HepG2 (cell line): ENCODE measurements around the gene TPBGL. TPM values are rescaled to one million over a fixed set of nuclear protein-coding genes. Genes with fewer than 3 reads are reported as not detected.

Source experiments
- FOXP4 ChIP-seq: sonication (generic); formaldehyde crosslinking; IDR thresholded peaks from 2 replicates; pipeline ENCODE4 v1.4.0; 2020; ENCODE audit warnings: missing genetic modification reagents
- MLX ChIP-seq: IDR thresholded peaks from 2 replicates; pipeline ENCODE4 v1.6.1; 2016
- MNT ChIP-seq: fragments of 450-650 bp; IDR thresholded peaks from 2 replicates; pipeline ENCODE4 v1.6.1; 2016
- NFKB2 ChIP-seq: sonication (generic); formaldehyde crosslinking; IDR thresholded peaks from 2 replicates; pipeline ENCODE4 v1.4.0; 2020; ENCODE audit warnings: missing genetic modification reagents, borderline replicate concordance
- RFX3 ChIP-seq: IDR thresholded peaks from 2 replicates; pipeline ENCODE4 v1.6.1; 2016; ENCODE audit warnings: missing biosample characterization, missing genetic modification reagents
- RFXAP ChIP-seq: sonication (generic); formaldehyde crosslinking; IDR thresholded peaks from 2 replicates; pipeline ENCODE4 v1.4.0; 2020; ENCODE audit warnings: missing genetic modification reagents, borderline replicate concordance
- SRY ChIP-seq: sonication (generic); formaldehyde crosslinking; IDR thresholded peaks from 2 replicates; pipeline ENCODE4 v1.8.0; 2022; ENCODE audit warnings: mild to moderate bottlenecking, missing genetic modification reagents
- TOPORS ChIP-seq: sonication (generic); formaldehyde crosslinking; IDR thresholded peaks from 2 replicates; pipeline ENCODE4 v1.8.0; 2023; ENCODE audit warnings: mild to moderate bottlenecking, missing genetic modification reagents
- TSC22D2 ChIP-seq: sonication (generic); formaldehyde crosslinking; IDR thresholded peaks from 2 replicates; pipeline ENCODE4 v1.5.1; 2020; ENCODE audit warnings: missing genetic modification reagents, mild to moderate bottlenecking, borderline replicate concordance
- ZFP62 ChIP-seq: sonication (generic); formaldehyde crosslinking; IDR thresholded peaks from 2 replicates; pipeline ENCODE4 v1.4.0; 2020; ENCODE audit warnings: missing genetic modification reagents
- ZNF276 ChIP-seq: sonication (generic); formaldehyde crosslinking; IDR thresholded peaks from 2 replicates; pipeline ENCODE4 v1.4.0; 2020; ENCODE audit warnings: mild to moderate bottlenecking, low read depth, missing genetic modification reagents
- ZNF441 ChIP-seq: sonication (generic); formaldehyde crosslinking; IDR thresholded peaks from 2 replicates; pipeline ENCODE4 v1.7.0; 2021; ENCODE audit warnings: missing genetic modification reagents, borderline replicate concordance
- ZNF546 ChIP-seq: sonication (generic); formaldehyde crosslinking; conservative IDR thresholded peaks from 2 replicates; pipeline ENCODE4 v1.8.1; 2023; ENCODE audit warnings: mild to moderate bottlenecking, missing genetic modification reagents
- ZNF556 ChIP-seq: sonication (generic); formaldehyde crosslinking; IDR thresholded peaks from 2 replicates; pipeline ENCODE4 v1.4.0; 2020; ENCODE audit warnings: mild to moderate bottlenecking, missing genetic modification reagents, borderline replicate concordance
- ZNF687 ChIP-seq: sonication (generic); formaldehyde crosslinking; IDR thresholded peaks from 2 replicates; pipeline ENCODE4 v1.5.1; 2020; ENCODE audit warnings: mild to moderate bottlenecking, missing genetic modification reagents, moderate library complexity
- ZNF691 ChIP-seq: sonication (generic); formaldehyde crosslinking; IDR thresholded peaks from 2 replicates; pipeline ENCODE4 v1.4.0; 2020; ENCODE audit warnings: missing genetic modification reagents, low read depth, mild to moderate bottlenecking, borderline replicate concordance
- ZNF839 ChIP-seq: sonication (generic); formaldehyde crosslinking; IDR thresholded peaks from 2 replicates; pipeline ENCODE4 v1.4.0; 2020; ENCODE audit warnings: missing genetic modification reagents, mild to moderate bottlenecking, borderline replicate concordance
- polyA plus RNA-seq, 8 experiments: library from polyadenylated mRNA; depleted of rRNA in 3 of 8; stranded (reverse) in 7 of 8; unstranded in 1 of 8; fragments of >200 nt; fragmentation: Illumina TruSeq in 4 of 8; extraction: Trizol in 4 of 8; gene quantifications; 2 replicates each; pipeline versions ENCODE4 v1.2.1 to v1.2.3, GENCODE V29; 2011 to 2016; ENCODE audit warnings: low read depth in 4 of 8, missing spikeins in 1 of 8, mixed read lengths in 1 of 8; ENCODE audit not compliant: insufficient read depth in 1 of 8
- total RNA-seq, 5 experiments: library from RNA; depleted of rRNA; stranded (reverse); fragments of >200 nt; fragmentation: Illumina TruSeq; extraction: Trizol; gene quantifications; 2 replicates each; pipeline ENCODE4 v1.2.3, GENCODE V29; 2016; ENCODE audit warnings: low read depth in 1 of 5

Gene TPBGL
- total and polyA plus RNA-seq, 2 of the 13 experiments (the other 11 are each of a cell fraction or from before 2014, with no cell fraction given): not detected

GRCh38 chr11:75214411-75214821 lies 26.2 kb upstream of the TPBGL start (continued):
- TF ChIP-seq ZNF691 (peak; percentile 83; the same call in 1 of the 2 replicates), ZNF546 (CRISPR knock-in tag) (peak; percentile 72; the same call in 1 of the 2 replicates), FOXP4 (CRISPR knock-in tag) (peak; percentile 75), TOPORS (CRISPR knock-in tag) (no peak), SRY (CRISPR knock-in tag) (peak; percentile 98), TSC22D2 (CRISPR knock-in tag) (peak; percentile 99), RFX3 (CRISPR knock-in tag) (peak; percentile 29; the same call in 1 of the 2 replicates), RFXAP (CRISPR knock-in tag) (peak; percentile 87), MNT (no peak), ZNF441 (CRISPR knock-in tag) (peak; percentile 94), ZNF556 (CRISPR knock-in tag) (no peak), ZFP62 (CRISPR knock-in tag) (no peak), ZNF839 (CRISPR knock-in tag) (no peak), NFKB2 (CRISPR knock-in tag) (peak; percentile 97), ZNF687 (peak; percentile 26; the same call in 1 of the 2 replicates), ZNF276 (CRISPR knock-in tag) (peak; percentile 73; the same call in 1 of the 2 replicates), MLX (CRISPR knock-in tag) (peak; percentile 70; the same call in 1 of the 2 replicates)
